IMR-90 (cell line): ENCODE measurements around the gene CAND1. TPM values are rescaled to one million over a fixed set of nuclear protein-coding genes. Genes with fewer than 3 reads are reported as not detected.

Experiments
- ATAC-seq: fragments of 200-7000 bp; cut with Tn5 transposase; 2 replicates; pipeline ENCODE4 v1.9.1; 2020; ENCODE audit warnings: low read depth, mild to moderate bottlenecking, moderate library complexity
- BruUV-seq: library from RNA; stranded (reverse); fragments of 400-500 nt; replicated peaks from 2 replicates; lab custom pipeline; 2021; lab: Mats Ljungman, UMichigan
- CTCF ChIA-PET: fragments of 300-600 bp; formaldehyde crosslinking; extraction: SDS; loops from one replicate; lab custom pipeline; 2021; ENCODE audit warnings: antibody characterized with exemption; lab: Yijun Ruan, JAX
- POLR2A ChIA-PET: fragments of 300-600 bp; sonication (Branson Sonifier 250); formaldehyde crosslinking; loops from one replicate; lab custom pipeline; 2022; ENCODE audit warnings: antibody characterized with exemption; ENCODE audit not compliant: unreplicated experiment; lab: Charles Lee
- DNase-seq: peaks from one replicate; pipeline ENCODE4 v3.0.0; 2013
- H2AFZ ChIP-seq: replicated peaks from 2 replicates; pipeline ENCODE3; 2013; ENCODE audit warnings: low read length, mild to moderate bottlenecking; ENCODE audit not compliant: poor library complexity
- H2AK5ac ChIP-seq: 2 replicates; pipeline ENCODE4 v1.6.1; 2013; ENCODE audit warnings: low read depth, low read length, inconsistent platforms
- H2AK9ac ChIP-seq: replicated peaks from 2 replicates; pipeline ENCODE3; 2013; ENCODE audit warnings: mild to moderate bottlenecking, low read depth, low read length, moderate library complexity; ENCODE audit not compliant: poor library complexity
- H2BK120ac ChIP-seq: 2 replicates; pipeline ENCODE4 v1.6.1; 2013; ENCODE audit warnings: low read depth, low read length, inconsistent platforms
- H2BK15ac ChIP-seq: 3 replicates; pipeline ENCODE4 v1.6.1; 2013; ENCODE audit warnings: low read depth, low read length, inconsistent platforms
- H2BK20ac ChIP-seq: 2 replicates; pipeline ENCODE4 v1.6.1; 2013; ENCODE audit warnings: low read depth, mild to moderate bottlenecking, inconsistent platforms, low read length, moderate library complexity
- H2BK5ac ChIP-seq: 2 replicates; pipeline ENCODE4 v1.6.1; 2013; ENCODE audit warnings: mild to moderate bottlenecking, low read depth, low read length, inconsistent platforms; ENCODE audit not compliant: poor library complexity, severe bottlenecking
- H3K14ac ChIP-seq: replicated peaks from 2 replicates; pipeline ENCODE4 v1.6.1; 2013; ENCODE audit warnings: low read depth, low read length, inconsistent platforms
- H3K18ac ChIP-seq: 2 replicates; pipeline ENCODE4 v1.6.1; 2013; ENCODE audit warnings: low read depth, low read length, control low read depth
- H3K23ac ChIP-seq: 2 replicates; pipeline ENCODE4 v1.6.1; 2013; ENCODE audit warnings: low read depth, low read length, inconsistent platforms
- H3K27ac ChIP-seq: 2 replicates; pipeline ENCODE4 v1.5.1; 2013; ENCODE audit warnings: mild to moderate bottlenecking, control low read depth, low read length; ENCODE audit not compliant: insufficient read depth
- H3K27me3 ChIP-seq: 2 replicates; pipeline ENCODE4 v1.6.1; 2013; ENCODE audit warnings: low read length; ENCODE audit not compliant: control insufficient read depth, insufficient read depth
- H3K36me3 ChIP-seq: 2 replicates; pipeline ENCODE4 v1.6.1; 2013; ENCODE audit warnings: low read length, mixed read lengths; ENCODE audit not compliant: control insufficient read depth, insufficient read depth
- H3K4ac ChIP-seq: 2 replicates; pipeline ENCODE4 v1.6.1; 2013; ENCODE audit warnings: low read depth, low read length, inconsistent platforms
- H3K4me1 ChIP-seq: 2 replicates; pipeline ENCODE4 v1.6.1; 2013; ENCODE audit warnings: low read length, mixed read lengths; ENCODE audit not compliant: control insufficient read depth, insufficient read depth
- H3K4me2 ChIP-seq: 2 replicates; pipeline ENCODE4 v1.6.1; 2013; ENCODE audit warnings: low read depth, mild to moderate bottlenecking, control low read depth, low read length, moderate library complexity
- H3K4me3 ChIP-seq: 2 replicates; pipeline ENCODE4 v1.5.1; 2013; ENCODE audit warnings: low read depth, mild to moderate bottlenecking, control low read depth, low read length, moderate library complexity; ENCODE audit not compliant: insufficient read depth
- H3K56ac ChIP-seq: 2 replicates; pipeline ENCODE4 v1.6.1; 2013; ENCODE audit warnings: low read length, inconsistent platforms; ENCODE audit not compliant: insufficient read depth; ENCODE audit errors: extremely low read depth
- H3K79me1 ChIP-seq, 2 experiments: 2 replicates each; pipeline ENCODE4 v1.6.1; 2013; ENCODE audit warnings: low read length in 2 of 2, inconsistent platforms in 1 of 2, low read depth in 1 of 2
- H3K9ac ChIP-seq: 2 replicates; pipeline ENCODE4 v1.6.1; 2013; ENCODE audit warnings: low read depth, low read length, control low read depth
- H3K9me1 ChIP-seq: 2 replicates; pipeline ENCODE4 v1.6.1; 2013; ENCODE audit warnings: low read length, inconsistent platforms; ENCODE audit not compliant: insufficient read depth
- H3K9me3 ChIP-seq: 2 replicates; pipeline ENCODE4 v1.6.1; 2013; ENCODE audit warnings: low read length; ENCODE audit not compliant: control insufficient read depth, insufficient read depth
- H4K20me1 ChIP-seq: 2 replicates; pipeline ENCODE4 v1.6.1; 2013; ENCODE audit warnings: low read length, inconsistent platforms; ENCODE audit not compliant: insufficient read depth
- H4K5ac ChIP-seq: 2 replicates; pipeline ENCODE4 v1.6.1; 2013; ENCODE audit warnings: mild to moderate bottlenecking, low read depth, low read length, control low read depth
- H4K8ac ChIP-seq, 2 experiments: 2 replicates each; pipeline ENCODE4 v1.6.1; 2013; ENCODE audit warnings: low read depth in 2 of 2, low read length in 2 of 2, control low read depth in 1 of 2, inconsistent platforms in 1 of 2
- H4K91ac ChIP-seq: 2 replicates; pipeline ENCODE4 v1.6.1; 2013; ENCODE audit warnings: low read depth, low read length, inconsistent platforms; ENCODE audit not compliant: insufficient read depth
- BHLHE40 ChIP-seq: fragments of 150-350 bp; IDR thresholded peaks from 2 replicates; pipeline ENCODE4 v1.6.1; 2016; ENCODE audit warnings: mild to moderate bottlenecking, low read depth, low read length
- CEBPB ChIP-seq: IDR thresholded peaks from 2 replicates; pipeline ENCODE4 v1.6.1; 2012; ENCODE audit warnings: low read depth, low read length, improper control_type of control experiment
- CHD1 ChIP-seq: IDR thresholded peaks from 2 replicates; pipeline ENCODE4 v1.6.1; 2012; ENCODE audit warnings: low read depth, low read length, improper control_type of control experiment
- FOS ChIP-seq: fragments of 150-350 bp; IDR thresholded peaks from 2 replicates; pipeline ENCODE4 v1.6.1; 2016; ENCODE audit warnings: low read depth, low read length
- MAZ ChIP-seq: IDR thresholded peaks from 2 replicates; pipeline ENCODE4 v1.6.1; 2012; ENCODE audit warnings: low read depth, mild to moderate bottlenecking, low read length, improper control_type of control experiment, moderate library complexity, borderline replicate concordance
- MXI1 ChIP-seq: IDR thresholded peaks from 2 replicates; pipeline ENCODE4 v1.6.1; 2012; ENCODE audit warnings: low read depth, mild to moderate bottlenecking, low read length, moderate library complexity, borderline replicate concordance
- NFE2L2 ChIP-seq: fragments of 150-350 bp; IDR thresholded peaks from 2 replicates; pipeline ENCODE4 v1.6.1; 2016; ENCODE audit warnings: low read depth, mild to moderate bottlenecking, low read length
- POLR2A ChIP-seq: IDR thresholded peaks from 2 replicates; pipeline ENCODE4 v1.6.1; 2012; ENCODE audit warnings: mild to moderate bottlenecking, low read depth, low read length
- WGBS, 2 experiments: methylation state at CpG; one replicate each; pipeline versions ENCODE4 v1.1.5 to v1.1.7; 2013; ENCODE audit warnings: missing lambda C conversion rate in 2 of 2; ENCODE audit not compliant: insufficient read length in 1 of 2; ENCODE audit errors: extremely low coverage in 2 of 2; 5-methylcytosine and 5-hydroxymethylcytosine counted together
- dilution Hi-C: fragments of 300-500 bp; cut with HindIII; formaldehyde crosslinking; loops from one replicate; pipeline ENCODE4 v1.14.3; 2018; ENCODE audit warnings: low sequenced_read_pairs; ENCODE audit not compliant: unreplicated experiment
- in situ Hi-C: fragments of 300-500 bp; cut with MboI; formaldehyde crosslinking; loops from 3 replicates; pipeline ENCODE4 v1.14.3; 2019; ENCODE audit warnings: low sequenced_read_pairs, inconsistent platforms, mixed read lengths
- intact Hi-C: fragments of 100-400 bp; cut with micrococcal nuclease; formaldehyde crosslinking; loops from 2 replicates; pipeline ENCODE4 v1.10.0; 2022
- polyA plus RNA-seq, 3 experiments: library from polyadenylated mRNA; depleted of rRNA; stranded (reverse); fragments of >200 nt; gene quantifications; 2 replicates each; pipeline ENCODE4 v1.2.3, GENCODE V29; 2012; ENCODE audit warnings: low replicate concordance in 1 of 3
- total RNA-seq: library from RNA; depleted of rRNA; stranded (reverse); fragments of >200 nt; gene quantifications from 2 replicates; pipeline ENCODE4 v1.2.3, GENCODE V29; 2012
- TF ChIP-seq, protein P1 (sequence below): conservative IDR thresholded peaks from 2 replicates; pipeline ENCODE4 v1.5.1; 2012; ENCODE audit warnings: mild to moderate bottlenecking, low read depth, low read length, improper control_type of control experiment

CAND1 gene
- total and polyA plus RNA-seq, 2 of the 4 experiments (the other 2 are of a cell fraction): 42.6 to 91.4 TPM

GRCh38 chr12:67322580-67322979 lies 53.4 kb downstream of the CAND1 start:
- intact Hi-C loops (no loop called here), dilution Hi-C loops (no loop called here), in situ Hi-C loops (no loop called here)
- Histone ChIP-seq H3K27ac (no peak overlapping the region), H2BK20ac (no peak overlapping the region), H2AK5ac (no peak overlapping the region), H2BK15ac (no peak overlapping the region), H3K14ac (no peak overlapping the region), H3K4me1 (no peaks in the 10 kb centered on the region), H3K56ac (no peak overlapping the region), H3K9me3 (peaks cover 3% of the 10 kb centered on the region; the same call in 1 of the 2 replicates), H3K4me3 (no peak overlapping the region), H2AK9ac (no peak overlapping the region), H4K5ac (no peak overlapping the region), H2AFZ (no peak overlapping the region), H4K91ac (no peak overlapping the region), H3K9ac (no peak overlapping the region), H2BK120ac (no peak overlapping the region), H3K27me3 (no peaks in the 10 kb centered on the region), H2BK5ac (no peak overlapping the region), H4K8ac (no peak overlapping the region), H3K79me1 (no peaks in the 10 kb centered on the region), H3K23ac (no peak overlapping the region), H3K9me1 (peaks cover 3% of the 10 kb centered on the region; the same call in 1 of the 2 replicates), H3K18ac (no peak overlapping the region), H3K36me3 (peaks cover 14% of the 10 kb centered on the region), H4K20me1 (no peaks in the 10 kb centered on the region), H3K4me2 (no peak overlapping the region), H3K4ac (no peak overlapping the region)
- no CpG with 5 or more reads among the region's 12 CpGs for WGBS, 2 experiments
- POLR2A ChIA-PET: no interaction called here
- BruUV-seq: no TSS peak
- DNase-seq (no peak), ATAC-seq (no peak)
- CTCF ChIA-PET: no interaction called here
- TF ChIP-seq MXI1 (no peak), FOS (no peak), CEBPB (no peak), NFE2L2 (no peak), MAZ (no peak), BHLHE40 (no peak), POLR2A (no peak), CHD1 (no peak)
- TF ChIP-seq, protein P1, sequence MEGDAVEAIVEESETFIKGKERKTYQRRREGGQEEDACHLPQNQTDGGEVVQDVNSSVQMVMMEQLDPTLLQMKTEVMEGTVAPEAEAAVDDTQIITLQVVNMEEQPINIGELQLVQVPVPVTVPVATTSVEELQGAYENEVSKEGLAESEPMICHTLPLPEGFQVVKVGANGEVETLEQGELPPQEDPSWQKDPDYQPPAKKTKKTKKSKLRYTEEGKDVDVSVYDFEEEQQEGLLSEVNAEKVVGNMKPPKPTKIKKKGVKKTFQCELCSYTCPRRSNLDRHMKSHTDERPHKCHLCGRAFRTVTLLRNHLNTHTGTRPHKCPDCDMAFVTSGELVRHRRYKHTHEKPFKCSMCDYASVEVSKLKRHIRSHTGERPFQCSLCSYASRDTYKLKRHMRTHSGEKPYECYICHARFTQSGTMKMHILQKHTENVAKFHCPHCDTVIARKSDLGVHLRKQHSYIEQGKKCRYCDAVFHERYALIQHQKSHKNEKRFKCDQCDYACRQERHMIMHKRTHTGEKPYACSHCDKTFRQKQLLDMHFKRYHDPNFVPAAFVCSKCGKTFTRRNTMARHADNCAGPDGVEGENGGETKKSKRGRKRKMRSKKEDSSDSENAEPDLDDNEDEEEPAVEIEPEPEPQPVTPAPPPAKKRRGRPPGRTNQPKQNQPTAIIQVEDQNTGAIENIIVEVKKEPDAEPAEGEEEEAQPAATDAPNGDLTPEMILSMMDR: no peak
